Endometrial microvascular endothelial cells (primary cell): Measurements from ENCODE around the gene TUBGCP6. TPM values are rescaled to one million over a fixed set of nuclear protein-coding genes. Genes with fewer than 3 reads are reported as not detected.

Experiments used
- in situ Hi-C: cut with HindIII; loops from 2 replicates; pipeline ENCODE4 v1.10.0; 2017; ENCODE audit warnings: low sequenced_read_pairs, low pct_unique_long_range_greater_than_20kb; ENCODE audit errors: inconsistent ontology term
- total RNA-seq: library from RNA; depleted of rRNA; stranded (reverse); fragments of >200 nt; gene quantifications from one replicate; pipeline ENCODE4 v1.2.3, GENCODE V29; 2015; ENCODE audit errors: inconsistent ontology term

The TUBGCP6 gene
- total RNA-seq, 1 donor from 2014 or later = 33.2 TPM

DNA sequence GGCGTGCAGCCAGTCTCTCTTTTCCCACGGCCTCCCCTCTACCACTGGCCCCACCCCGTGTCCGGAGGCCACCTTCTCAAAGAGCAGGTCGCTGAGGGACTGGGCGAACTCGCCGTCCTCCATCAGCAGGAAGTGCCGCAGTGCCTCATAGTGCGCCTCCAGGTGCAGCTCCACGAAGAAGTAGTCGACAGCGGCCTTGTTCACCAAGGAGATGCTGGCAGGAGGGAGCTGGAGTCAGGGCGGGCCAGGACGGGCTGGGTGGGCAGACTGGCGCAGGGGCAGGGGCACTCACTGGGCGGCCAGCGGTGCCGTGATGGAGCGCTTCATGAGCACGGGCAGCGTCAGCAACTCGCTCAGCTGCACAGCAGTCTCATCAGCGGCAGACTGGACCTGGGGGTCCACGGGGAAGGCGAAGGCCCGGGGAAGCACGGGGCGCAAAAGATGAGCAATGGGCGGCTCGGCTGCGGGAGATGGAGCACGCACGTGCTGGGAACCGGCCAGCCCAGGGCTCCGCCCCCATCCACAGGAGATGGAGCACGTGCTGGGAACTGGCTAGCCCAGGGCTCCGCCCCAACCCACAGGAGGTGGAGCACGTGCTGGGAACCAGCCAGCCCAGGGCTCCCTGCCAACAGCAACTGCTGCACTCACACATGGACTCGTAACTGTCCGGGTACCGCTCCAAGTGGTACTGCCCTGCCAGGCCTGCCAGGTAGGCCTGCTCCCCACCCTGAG lies 25.7 kb downstream of the TUBGCP6 start:
- in situ Hi-C loops = no loop called here

DNA sequence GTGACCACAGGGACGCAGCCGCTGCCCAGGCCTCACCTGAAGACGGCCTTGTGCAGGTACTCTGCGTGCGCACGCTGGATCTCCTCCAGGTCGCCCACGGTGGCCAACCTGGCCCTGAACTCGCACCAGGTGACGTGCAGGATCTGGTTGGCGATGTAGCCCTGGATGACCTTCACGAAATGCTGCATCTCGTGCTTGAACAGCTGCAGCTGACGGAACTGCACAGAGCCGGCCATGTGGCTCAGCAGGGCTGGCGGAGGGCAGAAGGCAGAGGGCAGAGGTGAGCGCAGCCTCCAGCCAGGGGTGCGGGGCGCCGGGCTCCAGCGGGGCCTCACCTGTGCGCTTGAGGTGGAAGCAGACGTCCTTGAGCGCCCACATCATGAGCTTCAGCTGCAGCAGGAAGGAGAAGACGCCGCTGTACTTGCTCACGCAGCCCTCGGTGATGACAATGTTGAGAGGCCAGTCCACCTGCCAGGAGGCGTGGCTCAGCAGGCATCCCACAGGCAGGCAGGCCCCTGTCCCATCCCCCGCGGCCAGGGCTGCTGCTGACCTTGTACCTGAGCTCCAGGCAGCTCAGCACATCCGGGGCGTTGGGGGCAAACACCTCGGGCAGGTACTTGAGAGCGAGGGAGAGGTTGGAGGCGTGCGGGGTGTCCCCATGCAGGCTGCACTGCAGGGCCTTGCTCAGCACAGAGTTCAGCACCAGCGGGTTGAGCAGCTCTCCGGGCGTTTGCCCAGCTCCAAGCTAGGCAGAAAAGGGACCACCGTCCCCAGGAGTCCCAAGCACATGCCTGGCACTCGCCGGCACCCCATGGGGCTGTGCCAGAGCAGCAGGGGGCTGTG lies 26.4 kb downstream of the TUBGCP6 start:
- in situ Hi-C loops = no loop called here

DNA sequence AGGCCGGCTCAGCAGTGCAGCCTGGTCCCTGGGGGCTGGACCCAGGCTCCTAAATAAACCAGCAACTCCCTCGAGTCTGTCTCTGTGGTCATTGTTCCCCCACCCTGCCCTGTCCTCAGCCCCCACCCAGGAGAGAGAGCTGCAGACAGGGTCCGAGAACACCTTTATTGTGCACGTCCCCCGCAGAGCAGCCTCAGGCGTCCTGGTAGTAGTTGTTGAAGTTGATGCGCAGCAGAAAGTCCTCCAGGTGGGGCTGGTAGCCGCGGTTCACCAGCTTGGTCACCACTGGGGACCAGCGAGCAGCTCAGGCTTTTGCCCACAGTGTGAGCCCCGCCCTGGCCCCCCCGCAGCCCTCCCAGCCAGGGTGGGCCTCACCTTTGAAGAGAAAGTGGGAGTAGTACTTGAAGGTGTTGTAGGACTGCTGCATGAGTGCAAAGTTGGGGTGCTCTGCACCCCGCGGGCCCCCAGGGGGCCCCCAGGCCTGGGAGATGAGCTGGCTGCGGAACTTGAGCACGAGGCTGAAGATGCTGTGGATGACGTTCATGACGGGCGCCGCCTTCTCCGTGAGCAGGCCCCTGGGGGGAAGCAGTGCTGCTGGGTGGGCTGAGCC lies 27.2 kb downstream of the TUBGCP6 start:
- in situ Hi-C loops = no loop called here

DNA sequence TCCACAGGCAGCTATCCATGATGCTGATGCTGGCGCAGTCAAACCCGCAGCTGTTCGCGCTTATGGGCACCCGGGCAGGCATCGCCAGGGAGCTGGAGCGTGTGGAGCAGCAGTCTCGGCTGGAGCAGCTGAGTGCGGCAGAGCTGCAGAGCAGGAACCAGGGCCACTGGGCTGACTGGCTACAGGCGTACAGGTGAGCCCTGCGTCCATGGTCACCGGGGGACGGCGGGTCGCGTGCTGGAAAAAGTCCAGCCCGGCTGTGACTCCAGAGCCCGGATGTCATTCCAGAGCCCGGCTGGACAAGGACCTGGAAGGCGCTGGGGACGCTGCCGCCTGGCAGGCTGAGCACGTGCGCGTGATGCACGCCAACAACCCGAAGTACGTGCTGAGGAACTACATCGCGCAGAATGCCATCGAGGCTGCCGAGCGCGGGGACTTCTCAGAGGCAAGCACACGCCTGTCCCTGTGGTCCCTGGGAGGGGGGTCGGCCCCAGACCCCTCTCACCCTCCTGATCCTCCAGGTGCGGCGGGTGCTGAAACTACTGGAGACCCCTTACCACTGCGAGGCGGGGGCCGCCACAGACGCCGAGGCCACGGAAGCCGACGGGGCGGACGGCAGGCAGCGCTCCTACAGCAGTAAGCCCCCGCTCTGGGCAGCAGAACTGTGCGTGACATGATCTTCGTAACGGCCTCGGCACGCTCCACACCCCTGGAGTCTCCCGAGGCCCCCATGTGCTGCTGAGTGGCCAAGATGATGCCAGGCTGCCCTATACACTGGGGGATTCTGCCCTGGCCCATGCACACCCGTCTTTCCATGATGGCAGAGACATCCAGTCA lies 27.9 kb downstream of the TUBGCP6 start:
- in situ Hi-C loops = no loop called here

DNA sequence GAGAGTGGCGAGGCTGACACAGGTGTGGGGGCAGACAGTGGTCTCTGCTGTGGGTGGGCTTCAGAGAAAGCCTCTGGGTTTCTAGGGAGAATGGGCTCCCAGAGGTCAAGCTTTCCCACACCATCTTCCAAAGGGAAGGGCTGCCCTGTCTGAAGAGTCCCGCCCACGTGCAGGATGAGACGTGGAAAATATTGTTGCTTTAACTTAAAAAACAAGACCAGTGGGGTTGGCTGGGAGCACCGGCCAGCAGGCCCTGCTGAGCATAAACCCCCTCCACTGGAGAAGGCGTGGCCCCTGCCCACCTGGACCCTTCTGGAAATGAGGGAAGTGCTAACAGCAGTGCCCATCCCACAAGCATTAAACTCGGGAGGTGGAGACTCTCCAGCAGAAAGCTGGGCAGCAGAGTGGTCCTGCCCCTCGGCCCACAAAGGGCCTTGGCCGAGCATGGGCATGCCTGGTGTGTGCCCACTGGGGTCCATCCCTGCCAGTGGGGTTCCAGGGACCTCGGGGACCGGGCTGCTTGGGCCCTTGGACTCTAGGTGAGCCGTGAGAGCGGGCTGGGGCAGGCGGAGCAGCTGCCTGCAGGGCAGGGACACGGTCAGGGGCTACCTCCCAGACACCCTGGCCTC lies 28.7 kb downstream of the TUBGCP6 start:
- in situ Hi-C loops = no loop called here

DNA sequence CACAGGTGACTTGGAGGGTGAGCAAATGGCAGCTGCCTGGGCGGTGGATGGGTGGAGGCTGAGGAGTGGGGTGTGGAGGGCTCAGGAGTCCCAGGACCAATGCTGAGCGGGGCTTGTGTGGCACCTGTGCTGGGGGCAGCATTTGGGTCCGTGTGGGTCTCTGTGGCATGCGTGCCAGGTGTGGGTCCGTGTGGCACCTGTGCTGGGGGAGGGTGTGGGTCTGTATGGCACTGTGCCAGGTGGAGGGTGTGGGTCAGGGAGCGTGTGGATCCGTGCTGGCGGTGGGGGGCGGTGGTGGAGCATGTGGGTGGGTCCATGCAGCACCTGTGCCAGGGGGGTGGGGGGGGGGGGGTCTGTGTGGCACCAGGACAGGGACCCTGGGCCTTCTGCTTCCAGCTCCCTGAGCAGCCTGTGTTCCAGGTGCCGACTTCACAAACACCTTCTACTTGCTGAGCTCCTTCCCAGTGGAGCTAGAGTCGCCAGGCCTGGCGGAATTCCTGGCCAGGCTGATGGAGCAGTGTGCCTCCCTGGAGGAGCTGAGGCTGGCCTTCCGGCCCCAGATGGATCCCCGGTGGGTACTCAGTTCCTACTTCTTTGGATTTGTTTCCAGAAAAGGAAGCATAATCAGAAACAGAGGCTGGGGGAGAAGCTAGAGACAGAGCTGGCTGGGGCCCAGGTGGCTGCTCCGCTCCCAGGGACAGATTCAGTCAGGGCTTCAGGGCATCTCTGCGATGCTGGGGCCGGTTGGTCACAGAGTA lies 29.3 kb downstream of the TUBGCP6 start:
- in situ Hi-C loops = no loop called here

DNA sequence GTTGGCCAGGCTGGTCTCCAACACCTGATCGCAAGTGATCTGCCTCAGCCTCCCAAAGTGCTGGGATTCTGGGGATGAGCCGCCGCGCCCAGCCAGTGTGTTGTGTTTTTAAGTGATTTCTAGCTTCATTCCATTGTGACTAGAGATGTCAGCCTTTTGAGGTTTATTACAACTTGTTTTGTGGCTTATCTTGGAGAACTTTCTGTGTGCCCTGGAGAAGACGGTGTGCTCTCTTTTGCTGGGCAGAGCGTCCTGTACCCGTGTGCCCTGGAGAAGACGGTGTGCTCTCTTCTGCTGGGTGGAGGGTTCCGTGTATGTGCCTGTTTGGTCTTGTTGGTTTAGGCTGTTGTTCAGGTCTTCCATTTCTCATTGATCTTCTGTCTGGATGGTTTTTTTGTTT lies 31.6 kb downstream of the TUBGCP6 start:
- in situ Hi-C loops = no loop called here

DNA sequence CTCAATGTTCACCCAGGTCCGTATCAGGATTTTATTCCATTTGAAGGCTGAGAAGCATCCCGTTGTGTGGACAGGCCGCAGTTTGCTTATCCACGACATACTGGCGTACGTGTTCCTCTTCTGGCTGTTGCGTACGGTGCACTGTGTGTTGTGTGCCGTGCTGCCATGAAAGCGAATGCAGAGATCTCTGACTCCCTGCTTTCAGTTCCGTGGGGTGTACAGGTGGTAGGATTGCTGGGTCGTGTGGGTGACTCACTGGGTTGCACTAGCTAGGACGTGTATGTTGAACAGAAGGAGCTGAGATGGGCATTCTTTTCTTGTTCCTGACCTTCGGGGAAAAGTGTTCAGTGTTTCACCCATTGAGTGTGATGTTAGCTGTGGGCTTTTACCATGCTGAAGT lies 33.7 kb downstream of the TUBGCP6 start:
- in situ Hi-C loops = no loop called here

DNA sequence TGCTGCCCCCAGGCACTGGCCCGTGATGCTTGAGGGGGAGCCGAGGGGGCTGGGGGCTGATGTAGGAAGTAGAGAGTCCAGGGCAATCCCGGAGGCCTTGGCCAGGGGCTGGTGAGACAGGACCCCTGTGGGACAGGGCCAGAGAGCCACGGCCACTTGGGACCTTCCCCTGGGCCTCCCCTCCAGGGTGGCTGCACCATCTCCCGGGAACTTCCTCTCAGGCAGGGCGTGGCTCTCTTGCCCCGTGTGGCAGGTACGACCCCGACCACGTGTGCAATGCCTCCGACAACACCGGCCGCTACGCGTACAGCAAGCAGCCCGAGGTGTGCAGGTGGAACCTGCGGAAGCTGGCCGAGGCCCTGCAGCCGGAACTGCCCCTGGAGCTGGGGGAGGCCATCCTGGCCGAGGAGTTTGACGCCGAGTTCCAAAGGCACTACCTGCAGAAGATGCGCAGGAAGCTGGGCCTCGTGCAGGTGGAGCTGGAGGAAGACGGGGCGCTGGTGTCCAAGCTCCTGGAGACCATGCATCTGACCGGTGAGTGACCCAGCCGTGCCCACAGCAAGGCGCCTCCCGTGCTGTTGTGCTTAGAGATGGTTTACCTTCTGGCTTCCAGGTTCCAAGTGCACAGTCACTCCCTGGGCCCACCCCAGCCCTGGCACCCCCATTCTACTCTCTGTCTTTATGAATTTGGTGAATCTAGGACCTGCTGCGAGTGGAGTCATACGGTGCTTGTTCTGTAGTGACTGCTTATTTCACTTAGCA lies 34.3 kb downstream of the TUBGCP6 start:
- in situ Hi-C loops = no loop called here

DNA sequence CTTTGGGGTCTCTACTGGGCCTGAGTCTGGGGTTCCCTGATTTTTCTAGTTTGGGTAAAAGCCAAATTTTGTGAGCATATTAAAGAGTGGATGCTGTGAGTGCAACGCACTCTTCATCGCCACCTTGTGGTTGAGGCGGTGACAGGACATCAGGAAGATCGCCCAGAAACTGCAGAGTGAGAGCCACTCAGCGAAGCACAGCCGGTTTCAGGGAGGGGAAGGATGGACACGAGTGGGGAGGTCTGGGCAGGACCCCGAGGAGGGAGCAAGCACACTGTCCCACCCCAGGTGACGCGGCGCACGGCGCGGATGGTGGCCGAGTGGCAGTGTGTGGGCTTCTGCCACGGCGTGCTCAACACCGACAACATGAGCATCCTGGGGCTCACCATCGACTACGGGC lies 34.9 kb downstream of the TUBGCP6 start:
- in situ Hi-C loops = no loop called here

DNA sequence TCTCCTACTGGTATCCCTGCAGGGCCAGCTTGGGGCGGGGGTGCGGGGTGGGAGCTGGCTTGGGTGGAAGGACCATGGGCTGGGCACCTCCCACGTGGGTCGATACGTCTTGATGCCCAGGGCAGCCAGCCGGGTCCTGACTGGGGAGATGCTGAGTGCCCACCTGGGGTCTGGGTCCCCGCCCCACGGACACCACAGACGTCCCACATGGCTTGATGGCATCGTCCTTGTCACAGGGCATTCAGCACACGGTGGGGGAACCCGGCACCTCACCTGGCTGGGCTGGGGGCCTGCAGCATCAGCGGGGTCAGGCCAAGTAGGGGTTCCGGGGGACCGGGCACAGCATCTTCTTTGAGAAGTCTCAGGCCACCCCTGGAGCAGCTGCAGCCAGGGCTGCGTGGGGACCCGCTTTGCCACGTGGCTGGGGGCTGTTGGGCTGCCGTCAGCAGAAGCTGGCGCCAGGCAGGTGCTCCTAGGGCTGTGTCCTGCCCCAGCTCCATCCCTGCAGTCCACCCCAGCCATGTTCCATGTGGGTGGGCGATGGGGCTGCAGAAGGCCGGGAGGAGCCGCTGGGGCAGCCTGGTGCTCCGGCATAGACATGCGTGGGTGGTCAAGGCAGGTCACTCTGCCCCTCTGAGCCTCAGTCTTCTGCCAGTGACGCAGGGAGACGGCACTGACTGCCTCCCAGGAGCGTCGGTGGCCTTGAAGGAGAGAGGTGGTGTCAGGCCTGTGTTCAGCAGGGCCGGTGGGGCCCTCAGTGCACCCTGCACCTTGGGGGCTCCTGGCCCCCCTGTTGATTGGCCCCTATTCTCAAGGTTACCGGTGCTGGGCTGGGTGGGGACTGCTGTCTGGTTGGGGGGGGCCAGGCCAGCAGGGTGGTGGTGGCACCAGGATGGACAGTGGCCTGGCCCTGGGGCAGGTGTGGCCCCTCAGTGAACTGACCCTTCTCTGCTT lies 35.6 kb downstream of the TUBGCP6 start:
- in situ Hi-C loops = no loop called here

DNA sequence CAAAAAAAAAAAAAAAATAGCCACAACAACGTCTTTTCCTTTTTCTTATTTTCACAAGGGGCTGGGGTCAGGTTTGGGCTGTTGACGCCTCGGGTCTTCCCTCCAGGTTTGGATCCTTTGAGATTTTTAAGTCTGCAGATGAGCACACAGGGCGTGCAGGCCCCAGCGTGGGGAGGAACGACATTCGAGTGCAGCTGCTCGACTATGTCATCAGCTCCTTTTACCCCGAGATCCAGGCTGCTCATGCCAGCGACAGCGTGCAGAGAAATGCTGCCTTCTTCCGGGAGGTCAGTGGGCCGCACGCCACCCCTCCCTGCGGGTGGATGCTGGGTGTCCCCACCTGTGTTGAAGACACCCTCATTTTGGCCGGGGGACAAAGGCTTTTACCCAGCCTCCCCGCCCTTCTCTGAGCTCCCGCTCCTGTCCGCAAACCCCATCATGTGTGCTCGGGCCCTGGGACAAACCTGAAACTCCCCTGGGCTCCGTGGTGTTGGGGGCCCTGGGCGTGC lies 36.3 kb downstream of the TUBGCP6 start:
- in situ Hi-C loops = no loop called here

DNA sequence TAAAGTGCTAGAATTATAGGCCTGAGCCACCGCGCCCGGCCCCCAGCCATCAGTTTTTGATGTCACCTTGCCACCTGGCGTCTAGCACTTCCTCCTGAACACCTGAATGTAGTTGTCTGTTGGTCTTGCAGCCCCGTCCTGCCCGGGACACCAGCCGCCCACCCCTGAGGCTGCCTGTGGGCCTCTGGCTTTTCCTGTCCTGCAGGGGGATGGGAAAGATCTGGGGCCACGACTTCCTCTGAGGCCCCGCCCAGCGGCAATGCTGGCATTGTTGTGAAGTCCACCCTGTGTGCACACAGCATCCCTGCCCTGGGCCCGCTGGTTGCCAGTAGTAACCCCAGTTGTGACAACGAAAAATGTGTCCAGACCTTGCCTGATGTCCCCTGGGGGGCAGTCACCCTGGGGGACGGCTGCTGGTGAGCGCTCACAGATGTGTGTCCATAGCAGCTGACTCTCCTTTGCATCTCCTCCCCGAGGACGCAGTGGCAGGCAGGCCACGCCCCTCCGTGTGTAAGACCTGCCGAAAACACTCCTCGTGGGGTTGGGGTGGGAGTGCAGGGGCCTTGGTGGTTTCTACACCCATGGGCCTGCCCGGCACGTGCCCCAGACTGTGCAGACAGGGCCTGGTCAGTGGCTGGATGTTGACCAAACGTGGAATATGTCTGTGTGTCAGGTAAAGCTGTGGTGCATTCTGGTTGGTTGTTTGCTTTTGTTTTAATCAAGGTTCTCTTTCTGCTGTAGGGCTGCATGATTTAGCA lies 37.3 kb downstream of the TUBGCP6 start:
- in situ Hi-C loops = no loop called here

DNA sequence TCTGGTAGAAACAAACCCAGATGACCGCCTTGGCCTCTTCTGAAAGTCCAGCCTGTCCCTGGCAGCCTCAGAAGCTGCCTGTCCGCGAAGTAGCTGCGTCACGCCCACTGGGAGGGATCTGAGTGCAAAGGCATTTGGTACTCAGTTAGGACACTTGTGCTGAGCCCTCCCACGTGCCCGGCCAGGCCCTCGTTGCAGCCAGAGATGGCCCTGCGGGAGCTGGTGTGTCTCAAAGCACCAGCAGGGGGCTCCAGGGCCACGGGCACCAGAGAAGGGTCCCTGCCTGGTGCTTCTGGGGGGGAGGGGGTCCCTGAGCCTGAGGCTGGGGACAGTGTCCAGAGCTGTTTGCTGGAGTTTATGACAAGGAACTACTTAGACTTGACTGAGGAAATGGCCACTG lies 38.2 kb downstream of the TUBGCP6 start:
- in situ Hi-C loops = no loop called here

DNA sequence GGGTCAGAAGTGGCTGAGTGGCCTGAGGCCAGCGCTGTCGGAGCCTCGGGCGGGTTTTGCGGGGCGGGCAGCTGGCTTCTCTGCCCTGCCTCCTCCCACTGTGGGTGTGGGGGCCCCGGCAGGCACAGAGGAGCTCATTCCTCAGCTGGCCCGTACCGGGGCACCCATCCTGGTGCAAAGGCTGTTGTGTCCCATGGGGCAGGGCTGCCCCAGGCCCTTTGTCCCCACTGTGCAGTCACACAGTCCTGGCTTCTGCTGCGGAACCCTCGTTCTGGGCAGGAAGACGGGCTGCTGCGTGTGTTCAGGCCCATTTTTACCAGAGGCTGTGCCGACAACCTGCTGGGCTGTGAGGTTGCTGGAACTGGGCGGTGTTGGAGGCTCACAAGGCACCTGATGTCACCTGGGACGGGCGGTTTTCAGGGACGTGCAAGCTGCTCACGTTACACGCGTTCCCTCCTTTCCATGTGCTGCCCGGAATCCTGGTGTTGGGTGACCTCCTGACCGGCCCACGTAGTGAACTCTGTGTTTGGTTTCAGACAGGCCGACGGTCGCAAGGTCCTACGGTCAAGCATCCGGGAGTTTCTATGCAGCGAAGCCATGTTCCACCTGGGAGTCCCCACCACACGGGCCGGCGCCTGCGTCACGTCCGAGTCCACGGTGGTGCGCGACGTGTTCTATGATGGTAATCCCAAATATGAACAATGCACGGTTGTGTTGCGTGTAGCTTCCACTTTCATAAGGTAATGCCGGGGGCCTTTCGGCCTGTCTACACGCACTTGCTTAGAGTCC lies 38.8 kb downstream of the TUBGCP6 start:
- in situ Hi-C loops = no loop called here
